GM19238 (cell line): Measurements from ENCODE around the gene ST13.
"Not testable (repeated sequence)": the region's sequence is repeated elsewhere in the genome, so short reads cannot be mapped to it uniquely, and the experiment has no call there.

Source experiments
- DNase-seq: peaks from one replicate; pipeline ENCODE4 v3.0.0; 2011; ENCODE audit warnings: low spot score; ENCODE audit not compliant: insufficient read length

The ST13 gene

DNA sequence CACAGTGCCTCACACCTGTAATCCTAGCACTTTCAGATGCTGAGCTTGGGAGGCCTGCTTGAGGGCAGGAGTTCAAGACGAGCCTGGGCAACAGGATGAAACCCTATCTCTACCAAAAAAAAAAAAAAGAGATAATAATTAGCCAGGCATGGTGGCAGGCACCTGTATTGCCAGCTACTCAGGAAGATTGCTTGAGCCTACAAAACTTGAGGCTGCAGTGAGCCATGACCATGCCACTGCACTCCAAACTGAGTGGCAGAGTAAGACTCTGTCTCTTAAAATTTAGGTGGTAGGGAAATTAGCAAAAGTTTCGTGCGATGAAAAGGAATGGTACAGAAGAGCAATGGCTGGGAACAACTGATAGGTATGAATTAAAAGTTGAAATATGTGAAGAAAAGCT, 18.0 kb downstream of the ST13 start:
- no peak for DNase-seq

DNA sequence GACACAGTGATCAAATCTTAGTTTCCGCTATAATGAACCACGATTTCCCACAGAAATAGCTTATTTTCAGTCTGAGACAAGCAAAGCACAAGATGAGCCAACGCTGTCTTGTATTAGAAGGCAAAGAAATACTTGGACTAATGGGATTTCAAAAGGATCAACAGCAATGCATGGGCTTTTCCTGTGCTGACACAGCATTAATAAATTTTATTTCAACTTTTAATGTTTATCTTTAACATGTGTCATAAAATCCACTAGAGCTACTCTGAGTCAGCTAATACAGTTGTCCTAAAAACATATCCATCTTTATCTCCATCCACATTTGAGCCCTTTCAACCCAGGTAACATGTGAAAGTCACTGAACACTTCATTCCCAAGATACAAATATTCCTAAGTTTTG, 21.8 kb downstream of the ST13 start:
- no peak for DNase-seq

DNA sequence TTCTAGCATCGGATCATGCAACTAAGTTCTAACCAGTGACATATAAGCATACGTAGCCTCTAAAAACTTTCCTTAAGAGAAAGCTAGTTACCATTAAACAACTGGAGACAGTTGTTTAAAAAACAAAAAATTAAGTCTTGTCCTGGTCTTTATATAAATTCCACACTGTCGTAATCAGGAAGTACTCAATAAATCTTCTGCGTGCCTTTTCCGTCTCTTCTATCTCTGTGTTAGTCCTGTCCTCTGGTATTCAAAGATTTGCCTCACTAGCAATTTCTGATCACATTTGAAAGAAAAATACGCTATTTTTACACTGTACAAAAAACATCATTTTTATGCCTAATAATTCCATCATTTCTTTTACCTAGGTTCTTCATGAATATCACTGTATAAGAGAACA, 27.3 kb downstream of the ST13 start:
- DNase-seq = no peak

DNA sequence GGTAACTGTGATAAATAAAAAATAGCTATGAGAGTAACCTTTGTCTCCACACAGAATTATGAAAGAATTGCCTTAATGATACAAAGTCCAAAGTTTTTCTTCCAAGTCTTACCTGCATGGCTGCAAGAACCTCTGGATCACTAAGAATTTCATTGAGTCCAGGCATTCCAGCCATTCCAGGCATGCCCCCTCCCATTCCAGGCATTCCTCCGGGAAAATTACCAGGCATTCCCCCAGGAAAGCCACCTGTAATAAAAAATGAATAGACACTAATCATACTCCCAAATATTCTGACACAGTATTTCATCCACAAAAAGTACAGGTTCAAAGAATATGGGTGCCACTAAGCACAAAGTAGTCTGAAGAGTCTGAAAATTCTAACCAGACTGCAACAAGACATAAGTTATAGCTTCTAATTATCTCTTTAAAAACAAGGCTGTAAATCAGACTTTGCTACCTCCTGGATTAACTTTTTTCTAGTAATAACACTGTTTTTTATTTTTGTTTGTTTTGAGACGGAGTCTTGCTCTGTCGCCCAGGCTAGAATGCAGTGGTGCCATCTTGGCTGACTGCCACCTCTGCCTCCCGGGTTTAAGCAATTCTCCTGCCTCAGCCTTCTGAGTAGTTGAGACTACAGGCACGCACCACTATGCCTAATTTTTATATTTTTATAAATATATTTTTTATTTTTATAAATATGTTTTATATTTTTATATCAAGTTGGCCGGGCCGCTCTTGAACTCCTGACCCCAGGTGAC, 29.3 kb downstream of the ST13 start:
- DNase-seq = no peak

DNA sequence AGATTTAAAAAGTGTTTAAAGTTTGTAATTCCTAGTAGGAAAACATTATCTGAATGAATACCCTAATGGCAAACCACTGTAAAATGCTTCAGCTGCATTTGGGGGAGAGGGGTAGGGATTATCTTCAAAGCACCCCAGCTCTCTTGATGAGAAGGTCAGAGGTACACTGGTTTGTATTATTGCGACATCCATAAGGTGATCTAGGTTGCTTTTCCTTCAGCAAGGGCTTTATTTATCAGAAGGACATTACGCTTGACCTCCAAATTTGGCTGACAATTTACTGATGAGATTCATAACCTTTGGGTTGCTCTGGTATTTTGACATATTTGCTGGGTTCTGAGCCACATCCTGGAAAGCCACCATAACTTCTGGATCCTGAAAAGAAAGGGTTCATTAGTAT, 30.1 kb downstream of the ST13 start:
- DNase-seq = not testable (repeated sequence)

DNA sequence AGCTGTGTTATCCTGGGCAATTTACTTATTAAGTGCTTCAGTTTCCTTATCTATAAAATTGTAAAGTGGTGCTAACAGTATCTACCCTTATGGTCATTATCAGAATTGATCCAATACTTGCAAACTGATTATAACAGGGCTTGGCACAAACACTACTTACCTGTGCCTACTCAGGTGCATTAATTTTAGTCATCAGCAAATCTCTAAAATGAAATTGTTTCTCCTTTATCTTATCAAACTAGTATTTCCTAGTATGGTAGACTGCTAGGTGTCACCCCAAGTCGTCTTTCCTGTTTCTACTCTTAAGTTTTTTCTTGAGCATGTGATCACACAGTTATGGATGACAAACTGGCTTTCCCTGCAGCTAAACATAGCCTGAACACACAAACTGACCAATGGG, 33.0 kb downstream of the ST13 start:
- DNase-seq = no peak

DNA sequence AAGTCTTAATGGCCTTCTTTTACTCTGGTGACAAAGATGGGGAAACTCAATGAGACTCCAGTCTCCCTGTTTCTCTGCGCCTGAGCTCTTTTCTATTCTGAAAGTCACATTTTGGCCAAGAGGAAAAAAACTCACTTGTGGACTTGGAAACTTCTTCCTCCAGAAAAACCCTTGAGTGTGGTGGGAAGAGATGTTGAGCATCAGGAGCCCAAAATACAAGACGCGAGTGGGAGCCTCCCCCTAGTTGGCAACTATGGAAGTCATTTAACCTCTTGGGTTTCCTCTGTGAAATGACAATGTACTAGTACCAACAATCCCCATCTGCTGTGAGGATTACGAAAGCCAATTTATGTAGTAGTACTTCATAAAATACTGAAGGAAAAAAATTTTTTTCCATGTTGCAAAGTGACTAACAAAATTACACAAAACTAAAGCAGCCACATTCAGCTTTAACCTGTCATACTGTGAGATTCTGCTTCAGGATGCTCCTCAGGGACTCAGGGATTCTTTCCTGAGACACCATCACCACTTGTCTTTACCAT, 36.8 kb downstream of the ST13 start:
- no peak for DNase-seq

DNA sequence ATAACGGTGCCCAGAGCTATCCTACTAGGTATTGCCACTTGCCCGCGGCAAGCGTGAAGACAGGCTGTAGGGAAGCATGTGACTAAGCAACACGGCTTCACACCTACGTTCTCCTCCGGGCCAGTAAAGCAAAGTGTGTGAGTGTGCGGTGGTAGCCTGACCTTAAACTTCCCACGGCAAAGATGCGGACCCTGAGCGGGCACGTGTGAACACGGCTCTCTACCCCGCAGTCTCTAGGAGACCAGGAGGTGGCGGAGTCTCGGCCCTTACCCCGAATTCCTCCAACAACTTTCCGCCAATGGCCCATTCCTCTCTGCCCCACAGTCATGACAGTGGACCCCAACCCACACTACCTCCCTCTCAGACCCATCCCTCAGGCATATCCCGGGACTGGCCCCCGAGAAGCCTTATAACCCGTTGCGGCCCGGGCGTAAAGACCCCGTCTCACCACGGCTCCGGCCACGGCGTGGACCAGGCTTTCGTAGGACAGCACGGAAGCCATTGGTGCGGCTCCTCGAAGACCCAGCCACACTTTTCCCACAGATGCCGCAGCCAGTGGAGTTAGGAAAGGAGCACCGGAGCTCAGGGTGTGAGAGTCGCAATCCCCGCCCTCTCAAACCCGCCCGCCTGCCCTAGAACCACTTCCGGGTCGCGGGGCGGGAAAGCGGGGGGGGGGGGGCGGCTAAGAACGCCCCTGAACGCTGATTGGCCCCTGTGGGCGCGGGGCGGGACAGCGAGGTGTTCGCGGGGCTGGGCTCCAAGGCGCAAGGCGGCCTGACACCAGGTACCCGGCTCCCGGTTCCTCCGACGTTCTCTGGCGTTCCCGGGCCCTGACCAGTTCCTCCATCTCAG, 37.5 kb downstream of the ST13 start, which contains the start of gene SLC25A17:
Gene SLC25A17, minus strand, starts transcription at position 600 of the 852 bp plus-strand sequence. Its CDS starts 98 bp downstream, at position 502.
- peak; percentile 93 for DNase-seq

DNA sequence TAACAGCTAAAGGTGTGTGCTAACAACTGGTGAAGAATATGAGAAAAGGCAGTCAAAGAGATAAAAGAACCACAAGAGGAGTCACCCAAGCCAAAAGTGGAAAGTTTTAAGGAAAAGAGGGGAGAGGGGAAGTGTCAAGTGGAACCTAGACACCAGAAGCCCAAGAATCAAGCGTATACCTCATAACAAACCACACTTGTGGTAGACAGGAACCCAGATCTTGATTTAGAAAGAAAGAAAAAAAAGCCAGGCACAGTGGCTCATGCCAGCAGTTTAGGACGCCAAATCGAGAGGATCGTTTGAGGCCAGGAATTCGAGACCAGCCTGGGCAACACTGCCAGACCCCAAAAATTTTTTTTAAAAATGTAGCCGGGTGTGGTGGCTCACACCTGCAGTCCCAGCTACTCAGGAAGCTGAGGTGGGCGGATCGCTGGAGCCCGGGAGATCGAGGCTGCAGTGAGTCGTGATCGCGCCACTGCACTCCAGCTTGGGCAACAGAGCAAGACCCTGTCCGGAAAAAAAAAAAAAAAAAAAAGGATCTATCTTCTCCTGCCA, 38.2 kb downstream of the ST13 start:
- DNase-seq = no peak

DNA sequence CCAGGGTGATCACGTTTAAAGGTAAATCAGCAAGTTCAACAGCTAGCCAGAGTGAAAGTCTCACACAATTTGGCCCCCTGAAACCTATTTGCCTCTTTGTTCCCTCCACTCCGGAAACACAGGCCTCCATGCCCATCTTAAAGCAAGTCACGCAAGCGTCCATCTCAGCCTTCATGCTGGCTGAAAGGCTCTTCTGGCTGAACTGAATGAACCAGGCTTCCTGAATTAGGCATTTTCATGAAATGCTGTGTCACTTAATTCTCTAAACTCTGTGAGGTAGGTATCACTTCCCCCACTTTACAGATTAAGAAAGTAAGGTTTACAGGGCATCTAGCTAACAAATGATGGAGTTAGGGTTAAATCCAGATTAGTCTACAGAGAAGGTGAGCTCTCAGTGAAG, 38.7 kb downstream of the ST13 start:
- DNase-seq = no peak

DNA sequence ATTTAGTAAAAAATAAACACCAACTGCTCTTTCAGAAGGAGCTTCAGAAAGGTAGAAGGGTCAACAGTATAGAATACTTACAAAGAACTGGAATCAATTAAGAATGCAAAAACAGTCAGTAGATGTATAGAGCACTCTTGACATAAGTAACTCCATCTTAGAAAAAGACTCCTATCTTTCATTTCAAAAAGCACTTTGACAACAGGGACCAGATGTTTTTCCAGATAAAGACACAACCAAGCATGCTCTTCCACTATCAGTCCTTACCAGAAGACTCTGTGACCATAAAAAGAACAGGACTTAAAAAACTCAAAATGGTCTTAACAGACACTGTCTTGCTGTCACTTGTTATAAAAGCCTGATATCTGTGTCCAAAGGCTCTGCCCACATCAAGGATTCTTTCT, 42.5 kb downstream of the ST13 start:
- DNase-seq = no peak

DNA sequence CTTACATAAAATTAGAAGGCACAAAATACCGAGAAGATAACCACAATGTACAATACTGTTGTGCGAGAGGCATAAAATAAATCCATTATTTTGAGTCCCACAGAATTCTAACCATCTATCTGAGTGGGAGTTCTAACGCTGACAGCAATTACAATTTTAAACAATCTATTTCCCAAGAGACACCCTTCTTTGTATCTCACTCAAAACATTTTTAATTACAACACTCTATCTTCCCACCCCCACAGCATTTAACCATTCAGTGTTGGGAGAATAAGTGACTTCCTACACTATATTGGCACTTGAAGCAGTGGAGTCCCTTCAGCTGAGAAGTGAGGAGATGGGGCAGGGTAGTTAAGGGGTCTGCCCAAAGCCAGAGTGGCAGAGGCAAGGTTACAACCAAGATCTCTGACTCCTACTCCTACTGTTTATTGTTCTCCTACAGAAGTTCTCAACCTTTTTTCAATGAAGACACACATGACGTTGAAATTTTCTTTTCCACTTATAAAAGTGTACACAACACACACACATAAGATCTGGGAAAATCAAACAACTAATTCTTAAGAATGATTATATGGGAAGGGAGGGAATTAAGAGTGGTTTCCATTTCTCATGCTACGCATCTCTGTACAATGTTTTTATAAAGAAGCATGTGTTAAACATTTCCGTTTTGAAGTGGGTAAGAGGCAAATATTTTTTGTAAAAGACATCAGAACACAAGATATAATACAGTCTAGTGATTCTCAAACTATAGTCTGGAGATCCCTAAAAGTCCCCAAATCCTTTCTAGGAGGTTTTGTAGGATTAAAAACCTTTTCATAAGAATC, 48.2 kb downstream of the ST13 start:
- DNase-seq = no peak

DNA sequence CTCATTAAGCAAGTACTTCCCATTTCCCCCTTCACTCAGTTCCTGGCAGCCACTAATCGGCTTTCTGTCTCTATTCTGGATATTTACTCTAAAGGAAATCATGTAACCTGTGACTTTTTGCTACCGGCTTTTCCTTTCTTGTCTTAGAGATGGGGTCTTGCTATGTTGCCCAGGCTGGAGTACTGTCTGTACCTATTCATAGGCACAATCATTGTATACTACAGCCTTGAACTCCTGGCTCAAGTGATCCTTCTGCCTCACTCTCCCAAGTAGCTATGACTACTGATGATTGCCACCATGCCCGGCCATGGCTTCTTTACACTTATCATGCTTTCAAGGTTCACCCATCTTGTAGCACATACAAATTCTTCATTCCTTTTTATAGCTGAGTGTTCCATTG, 49.7 kb downstream of the ST13 start:
- DNase-seq = no peak

DNA sequence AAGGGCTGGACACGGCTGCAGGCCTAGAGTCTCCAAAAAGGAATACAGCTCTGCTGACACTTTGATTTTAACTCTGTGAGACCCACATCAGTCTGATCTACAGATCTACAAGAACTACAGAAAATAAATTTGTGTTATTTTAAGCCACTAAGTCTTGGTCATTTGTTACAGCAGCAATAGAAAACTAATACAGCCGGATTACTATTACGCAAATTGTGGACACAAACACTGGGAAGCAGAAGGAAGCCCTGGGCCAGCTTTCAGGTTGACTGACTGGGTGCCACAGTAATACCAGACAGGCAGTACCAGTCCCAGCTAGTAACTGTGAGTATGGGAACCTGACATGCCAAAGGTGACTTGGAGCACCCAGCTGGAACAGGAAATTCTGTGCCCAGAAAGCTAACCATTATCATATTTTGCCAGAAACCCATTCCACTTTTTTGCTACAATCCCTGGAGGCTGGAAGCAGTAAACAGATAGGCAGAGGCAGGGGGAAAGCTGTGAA, 50.7 kb downstream of the ST13 start:
- no peak for DNase-seq

DNA sequence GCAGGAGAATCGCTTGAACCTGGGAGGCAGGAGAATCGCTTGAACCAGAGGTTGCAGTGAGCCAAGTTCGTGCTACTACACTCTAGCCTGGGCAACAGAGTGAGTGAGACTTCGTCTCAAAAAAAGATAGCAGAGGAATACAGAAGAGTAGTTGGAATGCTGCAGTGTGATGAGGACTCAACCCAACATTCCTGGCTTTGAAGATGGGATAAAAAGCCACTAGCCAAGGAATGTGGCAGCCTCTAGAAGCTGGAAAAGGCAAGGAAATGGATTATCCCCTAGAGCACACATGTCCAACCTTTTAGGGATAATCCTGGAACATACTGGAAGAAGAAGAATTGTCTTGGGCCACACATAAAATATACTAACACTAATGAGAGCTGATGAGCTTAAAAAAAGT, 51.2 kb downstream of the ST13 start:
- DNase-seq = no peak

DNA sequence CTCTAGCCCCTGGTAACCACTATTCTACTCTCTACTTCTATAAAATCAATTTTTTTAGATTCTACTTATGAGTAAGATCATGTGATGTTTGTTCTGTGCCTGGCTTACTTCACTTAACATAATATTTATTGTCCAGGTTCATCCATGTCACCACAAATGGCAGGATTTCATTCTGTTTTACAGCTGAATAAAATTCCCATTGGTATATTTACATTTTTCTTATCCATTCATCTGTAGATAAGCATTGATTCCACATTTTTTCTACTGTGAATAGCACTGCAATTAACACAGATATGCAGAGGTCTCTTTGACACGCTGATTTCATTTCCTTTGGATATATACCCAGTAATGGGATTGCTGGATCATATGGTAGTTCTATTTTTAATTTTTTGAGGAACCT, 53.1 kb downstream of the ST13 start:
- DNase-seq = no peak

DNA sequence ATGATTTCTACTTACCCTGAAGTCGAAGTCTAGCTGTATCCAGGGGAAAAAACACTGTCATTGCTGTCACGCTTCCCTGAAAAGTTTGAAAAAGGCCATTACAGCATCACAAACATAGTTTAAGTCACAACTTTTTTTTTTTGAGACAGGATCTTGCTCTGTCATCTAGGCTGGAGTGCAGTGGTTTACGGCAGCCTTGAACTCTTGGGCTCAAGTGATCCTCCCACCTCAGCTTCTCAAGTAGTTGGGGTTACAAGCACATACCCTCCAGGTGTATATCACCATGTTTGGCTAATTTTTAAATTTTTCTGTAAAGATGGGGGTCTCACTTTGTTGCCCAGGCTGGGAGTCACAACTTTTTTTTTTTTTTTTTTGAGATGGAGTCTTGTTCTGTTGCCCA, 57.4 kb downstream of the ST13 start:
- DNase-seq = no peak

DNA sequence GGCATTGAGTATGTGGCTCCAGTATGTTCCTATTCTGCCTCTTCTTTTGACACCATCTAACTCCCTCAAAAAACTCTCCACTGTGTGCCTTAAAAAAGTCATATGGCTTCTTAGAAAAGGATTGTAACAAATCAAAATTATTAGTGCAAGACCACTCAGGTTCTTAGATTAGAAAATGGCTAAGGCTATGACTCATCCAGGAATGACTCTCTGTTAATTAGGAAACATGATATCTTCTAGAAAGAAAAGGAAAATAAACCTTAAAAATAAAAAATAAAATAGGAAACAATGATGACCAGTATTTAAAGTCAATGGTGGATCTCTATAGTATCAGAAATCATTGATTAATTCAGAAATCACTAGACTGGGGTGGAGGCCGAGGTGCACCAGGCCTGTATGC, 59.0 kb downstream of the ST13 start:
- DNase-seq = no peak

DNA sequence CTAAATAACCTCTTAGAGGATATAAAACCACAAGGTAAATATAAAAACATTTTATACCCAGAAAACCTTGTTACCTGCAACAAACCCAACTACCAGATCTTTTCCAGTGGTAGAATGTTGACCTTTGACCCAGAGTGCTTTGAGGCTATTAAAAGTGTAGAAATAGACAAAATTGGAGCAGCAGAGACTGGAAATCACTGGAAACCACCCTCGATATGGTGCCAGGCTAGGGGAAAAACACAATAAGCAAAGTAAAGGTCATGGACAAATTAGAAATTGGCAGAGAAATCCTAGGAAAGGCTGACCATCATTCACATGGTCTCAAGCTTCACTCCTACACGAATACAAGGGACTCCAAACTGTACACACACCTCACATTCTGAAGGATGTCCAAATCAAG, 64.0 kb downstream of the ST13 start:
- no peak for DNase-seq

DNA sequence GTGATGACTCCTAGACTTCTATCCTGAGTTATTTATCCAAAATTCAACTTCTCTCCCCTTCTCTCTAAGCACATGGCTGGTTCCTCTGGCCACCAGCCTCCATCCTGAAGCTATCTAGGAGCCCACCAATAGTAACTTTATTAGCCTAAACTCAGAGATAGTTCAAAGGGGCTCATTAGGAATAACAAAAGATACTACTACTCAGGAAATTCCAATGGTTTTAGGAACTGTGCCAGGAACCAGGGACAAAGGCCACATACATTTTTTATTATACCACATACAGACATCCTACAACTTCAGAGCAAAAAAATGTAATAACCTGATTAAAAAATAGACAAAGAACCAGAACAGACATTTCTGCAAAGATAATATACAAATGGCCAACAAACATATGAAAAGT, 65.2 kb downstream of the ST13 start:
- DNase-seq = no peak

DNA sequence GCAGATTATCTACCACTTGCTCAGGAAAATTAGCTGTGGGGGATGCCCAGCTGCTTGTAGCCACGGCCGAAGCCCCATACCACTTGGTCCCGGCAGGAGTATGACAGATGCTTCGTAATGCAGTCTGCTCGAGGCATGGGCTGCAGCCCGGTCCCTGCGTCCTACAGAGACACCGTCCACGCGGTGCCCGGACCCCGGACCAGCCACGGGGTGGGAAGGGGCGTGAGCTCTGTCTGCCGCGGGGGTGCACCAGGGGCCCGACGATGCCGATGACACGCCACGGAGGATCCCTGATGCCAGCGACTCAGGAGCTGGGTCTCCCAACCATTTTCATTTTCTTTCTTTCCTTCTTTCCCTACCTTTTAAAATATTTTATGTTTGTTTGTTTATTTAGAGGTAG, 67.3 kb downstream of the ST13 start:
- DNase-seq = no peak
